GM19328 (cell line): ENCODE data around the gene RNF212.

Source experiments
- ATAC-seq: cut with Tn5 transposase; IDR thresholded peaks from one replicate; pipeline ENCODE4 v1.9.1; 2021; ENCODE audit warnings: mild to moderate bottlenecking, moderate library complexity; ENCODE audit not compliant: unreplicated experiment

The RNF212 gene

DNA sequence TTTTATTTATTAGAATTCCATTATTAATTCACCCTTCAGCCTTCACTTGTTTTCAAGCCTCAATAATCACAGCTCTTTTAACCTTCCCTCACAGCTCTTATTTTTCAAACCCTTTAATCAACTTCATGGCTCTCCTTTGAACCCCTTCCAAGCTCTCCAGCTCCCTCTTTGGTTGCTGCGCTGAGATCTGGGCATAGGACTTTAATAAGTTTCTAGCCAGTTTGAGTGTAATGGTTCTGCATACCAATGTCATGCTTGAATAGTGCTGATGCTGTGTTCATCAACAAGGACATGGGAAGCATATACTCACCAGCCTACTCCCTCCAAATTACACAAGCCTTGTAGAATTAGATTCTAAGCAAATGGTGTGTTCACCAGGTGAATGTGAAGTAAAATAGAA, 3.5 kb upstream of the RNF212 start:
- no peak for ATAC-seq

GRCh38 chr4:1115528-1116293, 2.3 kb upstream of the RNF212 start:
- no peak for ATAC-seq

- no peak for ATAC-seq
Measured at GRCh38 chr4:1112821-1113182, 562 bp downstream of the RNF212 start.

DNA sequence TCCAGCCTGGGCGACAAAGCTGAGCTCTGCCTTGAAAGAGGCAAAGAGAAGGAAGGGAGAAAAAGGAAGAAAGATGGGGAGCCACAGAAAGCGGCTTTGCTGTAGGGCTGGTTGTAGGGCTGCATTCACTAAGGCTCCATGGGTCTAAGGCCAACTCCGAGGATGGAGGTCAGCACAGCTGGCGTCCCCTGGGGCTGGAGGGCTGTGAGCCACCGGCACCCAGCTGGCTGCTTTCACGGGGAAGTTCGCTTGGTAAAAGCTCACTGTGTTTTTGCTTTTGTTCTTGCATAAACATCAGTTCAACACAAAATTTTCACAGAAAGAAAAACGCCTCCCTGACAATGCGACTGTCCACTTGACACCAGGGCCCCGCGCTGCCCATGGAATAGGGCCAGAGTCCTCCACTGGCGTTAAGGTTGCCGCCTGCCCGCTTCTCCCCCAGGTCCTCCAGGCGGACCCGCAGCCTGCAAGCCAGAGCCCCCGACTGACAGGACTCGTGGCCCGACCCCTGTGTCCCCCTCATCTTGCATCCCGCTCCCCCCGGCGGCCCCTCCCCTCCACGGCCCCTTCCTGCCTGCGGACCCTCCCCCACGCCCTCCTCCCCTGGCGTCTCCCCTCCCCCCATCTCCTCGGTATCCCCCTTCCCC, 1.1 kb downstream of the RNF212 start:
- no peak for ATAC-seq

DNA sequence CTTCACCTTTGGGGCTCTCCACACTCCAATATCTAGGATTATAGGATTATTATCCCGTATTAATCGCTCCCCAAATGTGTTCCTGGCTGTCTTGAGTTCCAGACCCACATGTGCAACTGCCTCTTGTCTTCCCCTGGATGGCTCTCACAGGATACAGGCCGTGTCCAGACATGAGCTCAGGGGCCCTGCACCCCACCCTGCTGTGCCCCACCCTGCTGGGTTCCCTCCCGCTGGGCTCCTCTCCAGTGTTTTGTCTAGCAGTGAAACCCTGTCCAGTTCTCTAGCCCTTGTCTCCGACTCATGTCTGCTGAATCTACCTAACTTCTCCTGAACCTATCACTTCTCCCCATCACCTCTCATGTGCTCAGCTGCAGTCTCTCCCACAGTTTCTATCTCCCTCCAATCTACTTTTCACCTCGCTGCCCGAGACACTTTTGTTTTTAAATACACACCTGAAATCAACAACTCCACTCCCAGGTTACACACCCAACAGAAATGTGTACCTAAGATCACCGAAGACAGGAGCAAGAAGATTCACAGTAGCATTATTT, 2.0 kb downstream of the RNF212 start:
- no peak for ATAC-seq

GRCh38 chr4:1109898-1110506, 3.4 kb downstream of the RNF212 start:
- no peak for ATAC-seq

DNA sequence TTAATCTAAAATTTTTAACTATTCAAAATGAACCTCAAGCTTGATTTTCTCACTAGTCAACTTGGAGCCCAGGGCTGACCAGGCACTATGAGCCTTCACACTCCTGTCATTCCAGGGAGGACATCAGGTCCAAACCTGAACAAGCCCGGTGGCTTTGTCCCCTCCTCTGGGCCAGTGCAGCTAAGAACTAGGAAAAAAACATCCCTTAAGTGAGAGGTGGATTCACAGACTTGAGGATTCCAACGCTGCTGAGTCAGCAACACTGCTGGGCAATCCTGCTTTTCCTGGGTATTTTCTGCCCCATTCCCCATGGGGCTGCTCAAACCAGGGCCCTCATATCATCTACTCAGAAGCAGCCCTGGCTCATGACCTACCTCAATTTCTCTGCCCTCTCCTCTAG, 4.0 kb downstream of the RNF212 start:
- ATAC-seq: no peak

DNA sequence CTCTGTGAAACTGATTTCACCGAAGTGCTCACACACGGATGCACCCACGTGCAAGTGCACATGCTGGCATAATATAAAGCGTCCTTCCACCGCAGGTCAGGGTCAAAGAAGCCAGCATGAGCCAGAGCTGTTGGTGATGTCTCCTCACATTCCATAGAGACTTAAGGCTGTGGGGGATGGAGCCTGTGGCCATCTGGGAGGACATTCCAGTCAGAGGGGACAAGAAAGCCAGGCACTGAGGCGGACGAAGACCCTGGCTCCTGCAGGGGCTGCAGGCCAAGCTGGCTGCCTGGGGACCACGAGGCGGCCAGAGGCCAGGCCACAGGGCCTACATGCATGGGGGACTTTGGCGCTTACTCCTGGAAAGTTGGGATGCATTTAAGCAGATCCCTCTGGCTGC, 7.7 kb downstream of the RNF212 start:
- no peak for ATAC-seq

GRCh38 chr4:1105067-1105466, 8.3 kb downstream of the RNF212 start:
- no peak for ATAC-seq

DNA sequence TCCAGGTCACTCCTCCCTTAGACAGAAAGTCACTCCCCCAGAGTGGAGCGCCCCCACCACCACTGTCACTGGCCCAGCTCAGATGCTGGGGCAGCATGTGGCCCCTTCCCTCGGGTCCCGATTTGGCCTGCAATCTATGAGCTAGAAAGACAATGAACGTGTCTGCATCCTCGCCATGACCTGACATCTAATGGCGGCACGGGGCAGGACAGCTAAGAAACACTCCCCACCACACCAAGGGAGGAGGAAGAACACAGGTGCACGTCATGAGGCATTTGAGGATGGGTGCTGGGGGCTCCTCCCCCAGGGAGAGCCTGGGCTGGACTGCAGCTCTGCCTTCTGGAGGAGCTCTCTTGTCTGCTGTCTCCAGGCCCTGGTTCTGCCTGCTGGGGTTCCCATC, 8.7 kb downstream of the RNF212 start:
- ATAC-seq: no peak

GRCh38 chr4:1099684-1100335, 13.6 kb downstream of the RNF212 start:
- ATAC-seq: no peak

DNA sequence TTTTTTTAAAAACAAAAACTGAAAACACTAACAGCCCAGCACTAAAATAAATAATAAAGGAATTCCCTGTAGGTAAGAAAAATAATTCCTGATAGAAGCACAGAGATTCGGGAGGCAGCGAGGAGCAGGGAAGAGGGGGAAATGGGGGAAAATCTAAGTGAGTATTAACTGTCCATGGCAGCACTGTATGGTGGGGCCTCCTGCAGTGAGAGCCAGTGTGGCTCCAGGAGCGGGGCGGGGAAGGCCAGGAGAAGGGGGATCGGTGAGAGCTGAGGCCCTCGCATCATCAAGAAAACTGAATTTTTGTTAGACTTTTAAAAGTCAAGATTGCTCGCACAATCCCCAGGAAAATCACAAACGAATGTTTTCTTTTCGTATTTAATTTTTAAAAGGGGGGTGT, 14.1 kb downstream of the RNF212 start:
- ATAC-seq: no peak

GRCh38 chr4:1098311-1098925, 14.9 kb downstream of the RNF212 start:
- ATAC-seq: no peak

DNA sequence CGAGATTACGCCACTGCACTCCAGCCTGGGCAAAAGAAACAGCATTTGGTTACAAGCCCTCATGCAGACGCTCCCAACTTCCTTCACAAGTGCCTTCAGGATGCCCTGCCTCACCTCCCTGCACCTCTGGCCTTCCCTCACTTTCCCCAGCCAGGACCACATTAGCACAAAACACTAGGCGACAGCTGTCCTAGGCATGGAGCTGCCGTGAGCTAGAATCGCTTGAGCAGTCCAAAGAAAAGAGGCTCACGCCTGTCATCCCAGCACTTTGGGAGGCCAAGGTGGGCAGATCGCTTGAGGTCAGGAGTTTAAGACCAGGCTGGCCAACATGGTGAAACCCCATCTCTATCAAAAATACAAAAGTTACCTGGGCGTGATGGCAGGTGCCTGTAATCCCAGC, 15.8 kb downstream of the RNF212 start:
- no peak for ATAC-seq

GRCh38 chr4:1096841-1097240, 16.5 kb downstream of the RNF212 start:
- no peak for ATAC-seq

GRCh38 chr4:1094336-1094690, 19.1 kb downstream of the RNF212 start:
- no peak for ATAC-seq

GRCh38 chr4:1093391-1094335, 19.7 kb downstream of the RNF212 start:
- ATAC-seq: no peak

GRCh38 chr4:1092983-1093361, 20.4 kb downstream of the RNF212 start:
- no peak for ATAC-seq

DNA sequence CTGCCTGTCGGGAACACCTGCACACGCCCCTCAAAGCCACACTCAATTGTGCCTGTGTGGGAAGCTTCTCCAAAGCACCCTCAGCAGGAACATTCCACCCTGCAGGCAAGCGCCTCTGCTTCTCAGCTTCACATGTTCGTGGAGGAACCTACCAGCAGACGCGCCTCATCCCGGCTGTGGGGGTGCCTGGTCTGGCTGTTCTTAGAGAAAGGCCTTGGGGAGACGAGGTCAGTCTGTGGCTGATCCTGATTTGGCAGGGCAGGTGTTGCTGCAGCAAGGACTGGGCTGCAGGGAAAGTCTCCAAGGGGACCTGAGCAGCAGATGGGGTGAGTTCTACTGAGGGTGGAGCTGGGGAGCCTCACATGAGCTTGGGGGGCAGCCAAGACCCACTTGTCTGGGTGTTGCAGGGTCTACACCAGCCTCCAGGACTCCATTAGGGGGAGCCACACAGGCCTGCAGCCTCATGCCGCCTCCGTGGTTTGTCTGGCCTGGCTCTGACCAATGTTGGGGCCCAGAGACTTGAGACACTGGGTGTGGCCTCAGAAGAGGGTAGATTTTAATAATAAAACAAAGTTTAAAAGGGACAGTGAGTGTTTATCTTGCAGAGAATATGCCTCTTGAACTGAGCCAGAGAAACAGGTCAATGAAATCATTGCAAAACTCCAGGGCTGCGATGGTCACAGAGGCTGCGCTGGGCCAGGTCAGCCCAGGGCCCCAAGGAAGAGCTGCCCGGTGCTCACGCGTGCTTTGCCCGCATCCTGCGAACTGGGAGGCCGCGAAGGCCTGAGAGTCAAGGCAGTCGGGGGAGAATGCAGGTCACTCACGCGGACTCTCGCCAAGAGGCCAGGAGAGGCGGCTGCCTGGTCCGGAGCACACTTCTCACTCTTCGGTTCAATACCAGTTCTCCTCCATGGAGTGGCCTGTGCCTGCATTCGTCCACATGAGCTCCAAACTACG, 21.1 kb downstream of the RNF212 start:
- ATAC-seq: no peak
